GM18868 (cell line): ENCODE measurements around the gene ADGRL2.

Source experiments
- ATAC-seq: cut with Tn5 transposase; IDR thresholded peaks from one replicate; pipeline ENCODE4 v1.9.1; 2021; ENCODE audit warnings: mild to moderate bottlenecking, moderate library complexity; ENCODE audit not compliant: unreplicated experiment

Gene ADGRL2

DNA sequence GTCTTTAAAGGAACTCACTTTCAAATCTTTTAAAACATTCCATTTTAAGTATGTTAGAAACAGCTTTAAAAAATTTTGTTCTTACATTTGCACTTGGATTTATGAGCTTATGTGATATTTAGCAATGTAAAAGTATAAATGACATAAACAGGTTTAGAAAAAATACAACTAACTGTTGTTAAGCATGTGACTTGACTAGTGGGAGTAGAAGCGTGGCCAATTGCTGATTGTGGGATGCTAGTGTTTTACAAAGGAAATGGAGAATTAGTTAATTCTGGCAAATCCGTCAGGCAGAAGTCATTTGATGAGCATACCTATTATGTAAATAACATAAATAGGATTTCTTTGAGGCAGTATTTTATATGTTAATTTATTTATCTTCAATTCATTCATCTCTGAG, 175.8 kb downstream of the ADGRL2 start:
- no peak for ATAC-seq

DNA sequence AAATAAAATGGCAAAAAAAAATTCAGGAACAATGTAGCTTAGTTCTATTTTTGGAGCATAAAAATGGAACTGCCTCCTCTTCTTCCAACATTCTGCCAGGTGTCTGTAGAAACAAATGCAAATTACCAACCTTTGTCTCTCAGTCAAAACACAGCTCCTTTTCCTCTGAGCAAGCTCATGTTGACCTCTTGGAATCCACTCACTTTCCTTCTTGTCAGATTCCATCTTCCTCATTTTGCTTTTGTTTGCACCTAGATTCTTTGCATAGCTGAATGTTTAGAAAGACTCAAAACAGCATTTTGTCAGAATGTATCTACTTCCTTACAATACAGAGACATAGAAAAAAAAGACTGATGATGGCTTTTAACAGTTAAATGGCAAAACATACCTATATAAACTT, 178.2 kb downstream of the ADGRL2 start:
- no peak for ATAC-seq

DNA sequence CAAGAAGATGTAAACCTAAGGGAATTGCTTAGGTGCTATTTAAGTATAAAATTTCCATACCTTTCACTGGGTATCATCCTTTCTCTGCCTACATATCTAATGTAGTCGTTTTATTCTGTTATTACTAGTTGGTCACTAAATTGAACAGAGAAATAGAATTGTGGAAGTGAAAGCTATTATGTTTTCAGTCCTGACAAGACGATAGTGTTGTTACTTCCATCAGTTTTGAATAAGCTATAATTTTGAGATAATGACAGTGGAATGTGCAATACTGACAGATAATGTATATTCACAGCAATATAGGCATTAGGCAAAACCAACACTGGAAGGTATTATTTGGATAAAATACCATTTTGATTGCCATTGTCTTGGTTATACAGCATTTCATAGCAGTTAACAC, 181.8 kb downstream of the ADGRL2 start:
- no peak for ATAC-seq

DNA sequence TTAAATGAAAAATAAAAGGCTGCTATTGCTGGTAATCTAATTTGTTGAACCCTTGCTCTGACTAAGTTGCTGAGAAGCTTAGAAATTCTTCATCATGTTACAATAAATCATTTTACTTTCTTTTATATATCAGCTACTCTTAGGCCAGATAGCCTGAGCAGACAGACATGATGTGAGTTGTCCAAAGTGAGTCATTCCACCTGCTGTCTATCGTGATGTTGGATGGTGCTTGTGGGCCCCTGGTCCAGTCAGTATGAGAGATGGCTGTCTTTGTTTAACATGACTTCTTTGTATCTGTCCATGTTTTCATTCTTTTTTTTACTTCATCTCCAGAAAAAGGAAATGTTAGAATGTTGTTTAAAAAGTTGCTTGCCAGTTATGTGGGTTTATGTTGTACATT, 188.8 kb downstream of the ADGRL2 start:
- no peak for ATAC-seq

DNA sequence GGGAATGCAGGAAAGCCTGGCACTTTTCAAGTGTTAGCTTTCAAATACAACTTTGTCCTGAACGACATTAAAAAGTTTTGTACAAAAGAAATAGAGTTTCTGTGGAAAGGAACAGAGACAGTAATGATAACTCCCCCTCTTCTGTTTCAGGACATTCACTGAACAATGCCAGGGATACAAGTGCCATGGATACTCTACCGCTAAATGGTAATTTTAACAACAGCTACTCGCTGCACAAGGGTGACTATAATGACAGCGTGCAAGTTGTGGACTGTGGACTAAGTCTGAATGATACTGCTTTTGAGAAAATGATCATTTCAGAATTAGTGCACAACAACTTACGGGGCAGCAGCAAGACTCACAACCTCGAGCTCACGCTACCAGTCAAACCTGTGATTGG, 189.5 kb downstream of the ADGRL2 start:
- ATAC-seq, result no peak

DNA sequence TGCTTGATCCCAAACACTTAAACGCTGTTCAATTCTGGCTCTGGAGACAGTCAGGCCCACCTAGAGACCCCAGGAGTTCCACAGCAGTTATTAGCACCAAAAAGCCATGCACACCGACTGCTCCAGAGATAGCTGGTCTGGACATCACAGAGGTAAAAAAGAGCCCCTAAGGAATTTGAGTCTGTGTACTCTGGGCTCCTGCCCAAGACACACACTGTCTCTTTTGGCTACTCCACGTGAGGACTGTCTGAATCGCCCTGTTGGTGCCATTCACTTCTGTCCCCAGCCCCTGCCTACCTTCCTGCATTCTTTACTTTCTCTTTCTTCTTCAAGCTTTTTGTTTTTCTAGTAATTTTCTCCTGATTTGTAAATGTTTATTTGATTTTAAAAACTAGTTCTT, 197.4 kb downstream of the ADGRL2 start:
- ATAC-seq, result no peak

DNA sequence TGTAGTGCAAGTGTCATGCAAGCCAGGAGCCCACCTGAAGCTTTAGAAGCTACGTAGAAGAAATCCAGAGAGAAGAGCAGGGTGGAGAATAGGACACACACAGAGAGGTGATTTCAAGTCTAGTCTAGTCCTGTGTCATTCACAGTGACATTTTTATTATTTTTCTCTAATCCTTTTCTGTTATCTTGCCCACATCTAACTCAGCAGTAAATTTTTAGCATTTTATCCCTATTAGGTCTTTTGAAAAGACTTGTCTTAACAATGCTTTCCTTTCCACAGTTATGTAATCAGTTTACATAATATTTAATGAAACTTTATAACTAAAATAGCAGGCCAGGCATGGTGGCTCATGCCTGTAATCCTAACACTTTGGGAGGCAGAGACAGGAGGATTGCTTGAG, 198.6 kb downstream of the ADGRL2 start:
- no peak for ATAC-seq

DNA sequence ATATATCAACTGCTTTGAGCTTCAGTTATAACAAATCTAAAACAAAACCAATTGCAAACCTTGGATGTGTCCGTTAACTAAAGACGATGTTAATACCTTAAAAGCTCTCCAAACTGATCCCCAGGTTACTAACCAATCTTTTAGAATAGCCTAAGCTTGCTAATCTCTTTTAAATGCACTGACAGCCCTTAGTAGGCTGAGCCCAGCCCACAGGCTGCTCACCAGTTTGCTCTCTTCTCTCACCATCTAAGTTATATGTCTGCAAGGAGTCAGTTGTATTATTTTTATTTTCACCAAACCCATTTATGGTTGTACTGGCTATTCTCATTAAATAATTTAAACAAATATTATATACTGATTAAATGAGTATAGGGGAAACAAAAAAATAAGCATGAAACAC, 199.5 kb downstream of the ADGRL2 start:
- no peak for ATAC-seq

DNA sequence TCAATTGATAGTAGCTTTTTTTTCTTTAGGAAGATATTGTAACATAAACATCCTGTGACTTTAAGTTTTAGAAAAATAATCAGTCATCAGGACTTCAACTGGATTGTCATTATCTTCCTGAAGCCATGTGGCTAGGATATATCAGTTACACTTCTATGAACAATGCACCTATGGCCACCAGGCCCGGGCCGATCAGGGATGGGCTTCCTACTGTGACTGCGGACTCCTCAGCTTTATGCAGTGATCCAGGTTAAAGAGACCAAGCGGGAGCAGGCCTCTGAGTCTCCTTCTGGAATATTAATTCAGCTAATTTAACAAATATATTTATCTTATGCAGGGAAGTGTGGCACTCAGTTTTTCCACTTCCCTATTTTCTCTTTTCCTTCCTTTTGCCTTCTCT, 200.6 kb downstream of the ADGRL2 start:
- ATAC-seq, result no peak

DNA sequence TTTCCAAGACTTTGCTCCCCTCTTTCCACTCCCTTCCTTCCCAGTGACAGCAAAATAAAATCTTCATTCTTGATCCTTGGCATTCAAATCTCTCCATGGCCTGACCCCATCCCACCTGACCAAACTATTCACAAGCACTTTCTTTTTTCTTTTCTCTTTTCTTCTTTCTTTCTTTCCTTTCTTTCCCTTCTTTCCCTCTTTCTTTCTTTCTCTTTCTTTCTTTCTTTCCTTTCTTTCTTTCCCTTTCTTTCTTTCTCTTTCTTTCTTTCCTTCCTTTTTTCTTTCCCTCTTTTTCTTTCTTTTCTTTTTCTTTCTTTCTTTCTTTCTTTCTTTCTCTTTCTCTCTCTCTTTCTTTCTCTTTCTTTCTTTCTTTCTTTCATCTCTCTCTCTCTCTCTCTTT, 207.1 kb downstream of the ADGRL2 start:
- no peak for ATAC-seq

DNA sequence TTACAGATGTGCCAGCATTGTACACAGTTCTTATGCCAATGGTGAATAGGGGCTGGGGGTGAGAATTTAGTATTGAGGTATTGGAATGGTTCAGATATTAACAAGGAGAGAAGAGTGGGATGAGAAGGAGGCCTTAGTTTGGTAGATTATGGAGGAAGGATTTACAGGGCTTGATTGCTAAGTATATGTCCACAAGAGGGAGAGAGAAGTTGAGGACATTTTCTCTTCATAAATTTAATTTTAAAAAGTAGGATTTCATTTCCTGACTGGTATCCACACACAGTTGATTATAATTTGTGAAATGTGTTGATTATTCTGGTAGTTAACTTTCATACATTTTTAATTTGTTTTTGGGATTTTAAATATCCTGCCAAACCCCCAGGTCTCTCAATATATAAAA, 213.0 kb downstream of the ADGRL2 start:
- ATAC-seq, result no peak

DNA sequence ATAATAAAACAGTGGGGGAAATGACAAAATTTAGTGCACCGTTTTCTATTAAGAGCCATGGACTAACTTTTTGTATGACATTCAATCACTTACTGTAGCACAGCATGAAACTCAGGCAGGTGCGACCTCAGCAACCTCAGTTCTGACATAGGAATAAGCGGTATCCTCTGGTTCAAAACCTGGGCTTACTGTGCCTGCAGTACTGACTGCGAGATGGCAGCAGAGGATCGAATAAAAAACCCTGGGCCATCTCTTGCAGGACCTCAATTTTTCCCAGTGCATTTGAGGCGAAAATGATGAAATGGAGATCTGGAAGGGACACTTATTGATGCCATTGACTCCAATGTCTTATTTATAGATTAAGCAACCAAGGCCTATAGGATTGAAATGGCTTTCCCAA, 214.7 kb downstream of the ADGRL2 start:
- no peak for ATAC-seq

DNA sequence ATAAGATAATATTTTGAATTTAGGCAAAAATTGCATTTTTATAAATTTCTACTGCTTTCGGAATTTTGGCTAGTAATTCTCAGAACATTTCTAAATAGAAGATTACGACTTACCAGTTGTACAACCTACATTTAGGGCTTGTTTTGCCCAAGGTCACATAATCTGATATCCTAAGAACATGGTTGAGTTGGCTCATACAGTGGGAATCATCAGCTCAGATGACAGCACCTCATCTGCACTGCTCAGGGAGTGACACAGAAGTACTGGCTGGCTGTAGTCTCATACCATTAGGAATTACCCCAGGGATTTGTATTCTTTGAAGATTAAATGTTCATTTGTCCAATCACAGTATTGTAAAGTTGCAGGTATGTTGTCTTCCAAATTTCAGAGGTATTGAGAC, 217.6 kb downstream of the ADGRL2 start:
- no peak for ATAC-seq

DNA sequence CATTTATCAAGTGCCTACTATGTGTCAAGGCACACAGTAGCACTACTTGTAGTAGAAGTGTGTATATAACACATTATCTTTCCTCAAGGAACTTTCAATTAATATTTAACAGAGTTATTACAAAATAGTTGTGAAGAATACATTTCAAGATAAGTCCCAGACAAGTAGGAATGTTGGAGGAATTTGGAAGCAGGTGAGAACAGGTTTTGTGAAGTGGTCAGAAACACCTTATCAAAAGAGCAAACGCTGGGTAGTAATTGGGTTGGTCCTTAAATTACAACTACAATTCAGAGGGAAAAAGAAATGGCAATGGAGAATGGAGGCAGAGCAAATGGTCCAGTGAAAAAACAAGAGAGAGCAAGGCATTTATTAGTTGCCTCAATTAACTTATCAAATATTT, 218.8 kb downstream of the ADGRL2 start:
- ATAC-seq, result no peak

DNA sequence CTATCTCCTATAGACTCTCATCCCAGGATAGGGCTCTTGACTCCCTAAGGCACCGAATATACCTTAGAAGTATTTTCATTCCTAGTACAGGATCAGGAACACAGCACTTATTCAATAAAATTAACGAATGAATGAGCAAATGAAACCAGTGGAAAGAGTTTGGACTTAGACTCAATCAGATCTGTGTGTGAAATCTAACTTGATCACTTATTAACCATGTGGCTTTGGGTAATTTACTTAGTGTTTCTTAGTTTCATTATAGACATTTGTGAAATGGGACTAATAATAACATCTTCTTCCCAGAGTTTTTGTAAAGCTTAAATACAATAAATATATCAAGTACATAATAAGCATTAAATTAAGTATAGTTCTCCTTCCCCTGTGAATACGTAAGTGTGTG, 230.1 kb downstream of the ADGRL2 start:
- ATAC-seq, result no peak

DNA sequence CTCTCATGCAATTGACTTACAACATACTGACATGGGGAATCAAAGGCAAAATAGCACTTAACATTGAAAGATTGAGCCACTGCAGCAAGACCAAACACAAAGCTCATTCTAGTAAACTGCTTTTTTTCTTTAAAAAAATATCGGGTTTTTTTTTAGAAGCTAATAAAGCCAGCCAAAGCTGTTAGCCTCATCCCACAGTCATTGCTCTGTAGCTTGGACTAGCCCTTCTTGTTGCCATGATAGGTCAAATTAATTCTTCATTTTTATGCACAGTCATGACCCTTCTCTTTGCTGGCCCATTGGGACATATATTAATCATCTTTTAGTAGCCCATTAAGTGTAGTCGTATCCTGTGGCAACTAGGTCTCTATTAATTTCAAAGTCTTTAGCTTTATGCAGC, 231.3 kb downstream of the ADGRL2 start:
- no peak for ATAC-seq

DNA sequence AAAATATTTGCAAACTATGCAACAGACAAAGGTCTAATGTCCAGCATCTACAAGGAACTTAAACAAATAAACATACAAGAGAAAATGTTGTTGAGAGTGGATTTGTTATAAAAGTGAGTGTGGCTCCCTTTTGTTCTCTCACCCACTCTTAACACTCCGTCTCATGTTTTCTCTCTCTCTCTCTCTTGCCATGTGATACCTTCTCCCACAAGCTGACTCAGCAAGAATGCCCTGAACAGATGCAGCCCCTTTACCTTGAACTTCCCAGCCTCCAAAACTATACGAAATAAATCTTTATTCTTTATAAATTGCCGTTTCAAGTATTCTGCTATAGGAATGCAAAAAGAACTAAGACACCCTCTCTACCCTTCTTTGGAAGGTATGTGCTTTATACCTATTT, 234.1 kb downstream of the ADGRL2 start:
- ATAC-seq, result no peak
